Measurements from ENCODE around the gene RB1.

The RB1 gene

GRCh38 chr13:48281556-48281955 lies 22.0 kb upstream of the RB1 start:
- TF ChIP-seq, protein P1, sequence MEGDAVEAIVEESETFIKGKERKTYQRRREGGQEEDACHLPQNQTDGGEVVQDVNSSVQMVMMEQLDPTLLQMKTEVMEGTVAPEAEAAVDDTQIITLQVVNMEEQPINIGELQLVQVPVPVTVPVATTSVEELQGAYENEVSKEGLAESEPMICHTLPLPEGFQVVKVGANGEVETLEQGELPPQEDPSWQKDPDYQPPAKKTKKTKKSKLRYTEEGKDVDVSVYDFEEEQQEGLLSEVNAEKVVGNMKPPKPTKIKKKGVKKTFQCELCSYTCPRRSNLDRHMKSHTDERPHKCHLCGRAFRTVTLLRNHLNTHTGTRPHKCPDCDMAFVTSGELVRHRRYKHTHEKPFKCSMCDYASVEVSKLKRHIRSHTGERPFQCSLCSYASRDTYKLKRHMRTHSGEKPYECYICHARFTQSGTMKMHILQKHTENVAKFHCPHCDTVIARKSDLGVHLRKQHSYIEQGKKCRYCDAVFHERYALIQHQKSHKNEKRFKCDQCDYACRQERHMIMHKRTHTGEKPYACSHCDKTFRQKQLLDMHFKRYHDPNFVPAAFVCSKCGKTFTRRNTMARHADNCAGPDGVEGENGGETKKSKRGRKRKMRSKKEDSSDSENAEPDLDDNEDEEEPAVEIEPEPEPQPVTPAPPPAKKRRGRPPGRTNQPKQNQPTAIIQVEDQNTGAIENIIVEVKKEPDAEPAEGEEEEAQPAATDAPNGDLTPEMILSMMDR (IDR thresholded peaks at IDR 0.05; ENCODE audit: low read depth, low read length, missing control alignments), result no peak
- Histone ChIP-seq H3K4me3 (ENCODE audit: low read depth, low read length) (no peak overlapping the region), H3K27ac (no peak overlapping the region), H3K36me3 (replicated peaks) (no peaks in the 10 kb centered on the region), H3K27me3 (replicated peaks) (no peaks in the 10 kb centered on the region)
- DNase-seq, result no peak
- in situ Hi-C loops (cut with HindIII; ENCODE audit: low pct_ligation_motif_present, low sequenced_read_pairs), result no loop called here

- no peak overlapping the region for H3K4me3 ChIP-seq (ENCODE audit: low read depth, low read length)
- TF ChIP-seq, protein P1 (IDR thresholded peaks at IDR 0.05; ENCODE audit: low read depth, low read length, missing control alignments), result no peak
- H3K27me3 ChIP-seq (replicated peaks), result no peaks in the 10 kb centered on the region
- in situ Hi-C loops (cut with HindIII; ENCODE audit: low pct_ligation_motif_present, low sequenced_read_pairs), result no loop called here
- H3K27ac ChIP-seq, result no peak overlapping the region
- no peak for DNase-seq
- H3K36me3 ChIP-seq (replicated peaks), result no peaks in the 10 kb centered on the region
Observed at GRCh38 chr13:48291730-48292129, 11.8 kb upstream of the RB1 start.

- DNase-seq, result no peak
- Histone ChIP-seq H3K4me3 (ENCODE audit: low read depth, low read length) (no peak overlapping the region), H3K27ac (no peak overlapping the region), H3K27me3 (replicated peaks) (no peaks in the 10 kb centered on the region), H3K36me3 (replicated peaks) (no peaks in the 10 kb centered on the region)
- in situ Hi-C loops (cut with HindIII; ENCODE audit: low pct_ligation_motif_present, low sequenced_read_pairs), result no loop called here
- TF ChIP-seq, protein P1 (IDR thresholded peaks at IDR 0.05; ENCODE audit: low read depth, low read length, missing control alignments), result no peak
Observed at GRCh38 chr13:48292650-48293049, 10.9 kb upstream of the RB1 start.

GRCh38 chr13:48294653-48295052 lies 8.9 kb upstream of the RB1 start:
- Histone ChIP-seq H3K36me3 (replicated peaks) (no peaks in the 10 kb centered on the region), H3K4me3 (ENCODE audit: low read depth, low read length) (no peak overlapping the region), H3K27me3 (replicated peaks) (no peaks in the 10 kb centered on the region), H3K27ac (no peak overlapping the region)
- in situ Hi-C loops (cut with HindIII; ENCODE audit: low pct_ligation_motif_present, low sequenced_read_pairs), result no loop called here
- no peak for DNase-seq
- TF ChIP-seq, protein P1 (IDR thresholded peaks at IDR 0.05; ENCODE audit: low read depth, low read length, missing control alignments), result no peak

DNA sequence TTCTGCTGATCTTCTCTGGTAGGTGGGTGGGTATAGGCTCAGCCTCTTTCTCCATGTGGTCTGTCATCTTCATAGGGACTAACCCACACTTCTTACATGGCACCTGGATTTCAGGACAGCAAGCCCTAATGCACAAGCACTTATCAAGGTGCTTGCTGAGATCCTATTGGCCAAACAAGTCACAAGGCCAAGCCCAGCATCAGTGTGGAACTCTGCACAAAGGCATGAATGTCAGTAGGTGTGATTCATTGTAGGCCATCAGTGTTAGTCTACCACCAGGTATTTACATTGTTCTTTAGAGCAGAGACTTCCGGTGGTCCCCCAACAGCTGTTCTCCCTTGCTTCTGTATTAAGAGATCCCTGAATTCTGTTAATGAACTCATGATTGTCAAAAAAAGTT lies 8.3 kb upstream of the RB1 start:
- no peak overlapping the region for H3K27ac ChIP-seq
- H3K27me3 ChIP-seq (replicated peaks), result no peaks in the 10 kb centered on the region
- no peak for DNase-seq
- in situ Hi-C loops (cut with HindIII; ENCODE audit: low pct_ligation_motif_present, low sequenced_read_pairs), result no loop called here
- TF ChIP-seq, protein P1 (IDR thresholded peaks at IDR 0.05; ENCODE audit: low read depth, low read length, missing control alignments), result no peak
- H3K36me3 ChIP-seq (replicated peaks), result no peaks in the 10 kb centered on the region
- no peak overlapping the region for H3K4me3 ChIP-seq (ENCODE audit: low read depth, low read length)

- in situ Hi-C loops (cut with HindIII; ENCODE audit: low pct_ligation_motif_present, low sequenced_read_pairs), result no loop called here
- DNase-seq, result no peak
- Histone ChIP-seq H3K27me3 (replicated peaks) (no peaks in the 10 kb centered on the region), H3K36me3 (replicated peaks) (no peaks in the 10 kb centered on the region), H3K4me3 (ENCODE audit: low read depth, low read length) (no peak overlapping the region), H3K27ac (no peak overlapping the region)
- TF ChIP-seq, protein P1 (IDR thresholded peaks at IDR 0.05; ENCODE audit: low read depth, low read length, missing control alignments), result no peak
Observed at GRCh38 chr13:48296528-48296927, 7.0 kb upstream of the RB1 start.
